ENCODE measurements around the gene HSPBP1. TPM values are rescaled to one million over a fixed set of nuclear protein-coding genes. Genes with fewer than 3 reads are reported as not detected.

Gene HSPBP1
- total RNA-seq, 1 donor from 2014 or later = 23.4 TPM

DNA sequence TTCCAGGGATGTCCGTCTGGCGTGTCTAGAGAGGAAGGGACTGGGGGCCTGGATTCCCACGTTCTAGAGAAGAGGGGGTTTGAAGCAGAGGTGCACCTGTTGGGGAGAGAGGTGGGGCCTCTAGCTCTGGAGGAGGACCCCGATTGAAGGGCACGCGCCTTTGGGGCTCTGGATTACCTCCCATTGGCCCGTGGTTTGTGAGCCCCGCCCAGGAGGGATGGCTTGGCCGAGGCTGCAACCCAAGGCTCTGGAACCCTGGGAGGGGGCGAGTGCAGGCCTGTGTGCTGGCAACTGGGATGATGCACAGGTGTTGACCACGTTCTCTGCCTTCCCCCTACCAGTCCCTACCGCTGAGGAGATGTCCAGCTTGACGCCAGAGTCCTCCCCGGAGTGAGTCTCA lies 25.1 kb upstream of the HSPBP1 start:
- DNase-seq = no peak

DNA sequence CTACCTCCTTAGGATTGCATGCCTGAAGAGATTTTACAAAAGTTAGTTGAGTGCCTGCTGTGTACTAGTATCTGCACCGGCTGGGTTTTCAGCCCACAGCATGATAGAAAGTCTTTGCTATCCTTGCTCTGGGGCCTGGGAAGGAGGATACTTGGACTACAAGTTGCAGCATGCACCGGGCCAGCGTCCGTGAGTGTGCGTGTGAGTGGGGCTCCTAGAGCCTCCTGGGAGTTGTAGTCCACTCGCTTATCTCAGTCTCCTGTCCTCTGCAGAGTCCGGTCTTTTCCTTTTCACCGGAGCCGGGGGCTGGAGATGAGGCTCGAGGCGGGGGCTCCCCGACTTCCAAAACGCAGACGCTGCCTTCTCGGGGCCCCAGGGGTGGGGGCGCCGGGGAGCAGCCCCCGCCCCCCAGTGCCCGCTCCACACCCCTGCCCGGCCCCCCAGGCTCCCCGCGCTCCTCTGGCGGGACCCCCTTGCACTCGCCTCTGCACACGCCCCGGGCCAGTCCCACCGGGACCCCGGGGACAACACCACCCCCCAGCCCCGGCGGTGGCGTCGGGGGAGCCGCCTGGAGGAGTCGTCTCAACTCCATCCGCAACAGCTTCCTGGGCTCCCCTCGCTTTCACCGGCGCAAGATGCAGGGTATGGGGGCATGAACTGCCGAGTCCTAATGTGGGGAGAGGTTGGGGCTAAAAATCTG lies 24.5 kb upstream of the HSPBP1 start:
- DNase-seq = no peak

DNA sequence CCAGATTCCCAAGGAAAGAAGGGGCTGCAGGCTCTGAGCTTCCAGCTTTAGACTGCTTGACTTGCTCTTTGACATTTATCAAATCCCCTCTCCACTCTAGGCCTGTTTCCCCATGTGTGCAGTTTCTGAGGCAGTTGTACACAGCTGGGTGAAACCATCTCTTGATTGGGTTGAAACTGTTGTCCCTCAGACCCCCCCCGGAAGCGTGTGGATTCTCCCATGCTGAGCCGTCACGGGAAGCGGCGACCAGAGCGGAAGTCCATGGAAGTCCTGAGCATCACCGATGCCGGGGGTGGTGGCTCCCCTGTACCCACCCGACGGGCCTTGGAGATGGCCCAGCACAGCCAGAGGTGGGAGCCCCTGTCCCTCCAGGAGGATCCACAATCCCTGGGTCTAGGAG lies 23.6 kb upstream of the HSPBP1 start:
- DNase-seq = no peak

DNA sequence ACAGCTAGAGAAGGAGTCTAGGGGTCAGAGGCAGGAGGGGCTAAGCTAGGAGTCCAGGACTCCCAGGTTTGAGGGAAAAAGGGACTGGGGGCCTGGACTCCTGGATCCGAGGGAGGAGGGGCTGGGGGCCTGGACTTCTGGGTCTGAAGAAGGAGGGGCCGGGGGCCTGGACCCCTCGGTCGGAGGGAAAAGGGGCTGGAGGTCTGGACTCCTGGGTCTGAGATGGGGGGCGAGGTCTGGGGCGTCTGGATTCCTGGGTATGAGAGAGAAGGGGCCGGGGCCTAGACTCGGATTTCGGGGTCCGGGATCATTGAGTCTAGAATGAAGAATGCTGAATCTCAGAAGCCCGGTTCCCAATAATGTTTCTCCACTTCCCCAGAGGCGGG lies 22.4 kb upstream of the HSPBP1 start:
- no peak for DNase-seq

DNA sequence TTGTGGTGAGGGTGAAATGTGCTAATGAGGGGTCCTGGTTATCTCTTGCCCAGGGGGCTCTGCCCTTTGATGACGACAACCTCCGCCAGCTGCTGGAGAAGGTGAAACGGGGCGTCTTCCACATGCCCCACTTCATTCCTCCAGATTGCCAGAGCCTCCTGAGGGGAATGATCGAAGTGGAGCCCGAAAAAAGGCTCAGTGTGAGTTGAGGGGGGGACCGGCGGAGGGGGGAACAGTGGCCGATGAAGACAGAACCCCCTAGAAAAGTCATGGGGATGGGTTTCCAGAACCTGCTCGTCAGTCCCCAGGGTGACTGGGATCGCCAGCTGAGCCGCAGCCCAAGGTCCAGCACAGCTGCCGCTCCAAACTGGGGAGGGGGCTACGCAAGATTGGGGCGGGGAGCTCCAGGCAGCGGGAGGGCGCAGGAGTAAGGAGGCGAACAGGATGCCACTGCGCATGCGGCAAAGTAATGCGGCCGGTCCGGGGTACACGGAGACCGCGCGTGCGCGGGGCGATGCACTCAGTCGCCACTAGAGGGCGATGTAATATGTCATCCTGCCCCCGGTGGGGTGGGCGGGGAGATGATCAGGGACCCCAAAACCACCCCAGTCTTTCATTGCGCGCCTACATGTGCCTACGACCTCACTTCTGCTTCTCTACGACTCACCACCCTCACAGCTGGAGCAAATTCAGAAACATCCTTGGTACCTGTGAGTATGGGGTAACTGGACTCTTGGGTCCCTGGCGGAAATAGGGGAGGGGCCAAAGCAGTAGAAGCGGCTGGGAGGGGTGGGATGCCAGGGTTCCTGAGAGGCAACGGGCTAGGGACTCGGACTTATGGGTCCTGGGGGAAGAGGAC lies 21.8 kb upstream of the HSPBP1 start:
- peak; percentile 67 for DNase-seq

DNA sequence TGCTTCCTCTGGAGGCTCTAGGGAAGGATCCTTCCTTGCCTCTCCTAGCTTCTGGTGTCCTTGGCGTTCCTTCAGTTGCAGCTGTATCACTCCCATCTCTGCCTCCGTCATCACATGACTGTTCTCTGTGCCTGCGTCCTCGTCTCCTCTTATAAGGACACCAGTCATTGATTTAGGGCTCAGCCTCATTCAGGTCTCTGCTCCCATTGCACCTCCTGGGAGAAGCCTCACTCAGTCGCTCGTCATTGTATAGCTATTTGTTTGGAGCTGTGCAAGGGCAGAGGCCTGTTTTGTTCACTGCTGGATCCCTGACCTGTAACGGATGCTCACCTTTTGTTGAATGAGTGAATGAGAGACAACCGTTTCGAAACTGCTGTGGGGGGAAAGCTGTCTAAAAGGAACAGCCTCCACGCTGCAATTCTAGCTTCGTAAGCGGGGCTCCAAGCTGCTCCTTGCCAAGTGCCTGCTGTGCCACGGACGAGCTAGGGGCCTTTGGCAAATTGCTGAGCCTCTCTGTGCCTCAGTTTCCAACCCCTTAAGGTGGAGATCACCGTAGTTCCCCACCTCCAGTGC lies 21.1 kb upstream of the HSPBP1 start:
- peak; percentile 57 for DNase-seq

DNA sequence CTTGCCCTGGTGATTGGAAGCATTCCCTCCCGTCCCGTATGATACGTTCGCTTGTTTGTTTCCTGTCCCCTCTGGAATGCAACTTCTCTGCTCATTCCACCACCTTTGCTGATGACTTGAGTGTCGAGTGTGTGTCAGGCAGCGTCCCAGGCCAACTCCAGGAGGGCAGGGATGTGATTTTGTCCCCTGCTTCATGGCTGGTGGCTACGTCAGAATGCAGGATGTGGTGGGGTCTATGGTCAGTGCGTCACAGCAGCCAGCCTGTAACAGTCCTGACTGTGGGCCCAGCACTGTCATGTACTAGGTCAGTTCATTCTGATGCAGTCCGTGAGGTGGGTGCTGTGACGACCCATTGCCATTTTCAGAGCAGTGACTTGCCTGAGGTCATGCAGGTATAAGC lies 20.1 kb upstream of the HSPBP1 start:
- DNase-seq = no peak

DNA sequence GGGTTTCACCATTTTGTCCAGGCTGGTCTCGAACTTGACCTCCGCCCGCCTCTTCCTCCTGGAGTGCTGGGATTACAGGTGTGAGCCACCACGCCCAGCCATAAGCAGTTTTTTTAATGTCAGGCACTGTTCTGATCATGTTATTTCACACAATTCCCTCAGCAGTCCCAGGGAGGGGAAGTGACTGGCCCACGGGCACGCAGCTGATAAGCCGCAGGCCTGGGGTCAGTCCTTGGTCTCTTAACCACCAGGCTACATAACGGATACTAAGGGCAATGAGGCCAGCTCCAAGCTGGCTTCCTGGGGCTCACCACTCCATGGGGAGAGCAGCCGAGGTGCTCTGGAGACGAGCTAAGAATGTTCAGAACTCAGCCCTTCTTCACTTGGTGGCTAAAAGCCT lies 17.4 kb upstream of the HSPBP1 start:
- no peak for DNase-seq

DNA sequence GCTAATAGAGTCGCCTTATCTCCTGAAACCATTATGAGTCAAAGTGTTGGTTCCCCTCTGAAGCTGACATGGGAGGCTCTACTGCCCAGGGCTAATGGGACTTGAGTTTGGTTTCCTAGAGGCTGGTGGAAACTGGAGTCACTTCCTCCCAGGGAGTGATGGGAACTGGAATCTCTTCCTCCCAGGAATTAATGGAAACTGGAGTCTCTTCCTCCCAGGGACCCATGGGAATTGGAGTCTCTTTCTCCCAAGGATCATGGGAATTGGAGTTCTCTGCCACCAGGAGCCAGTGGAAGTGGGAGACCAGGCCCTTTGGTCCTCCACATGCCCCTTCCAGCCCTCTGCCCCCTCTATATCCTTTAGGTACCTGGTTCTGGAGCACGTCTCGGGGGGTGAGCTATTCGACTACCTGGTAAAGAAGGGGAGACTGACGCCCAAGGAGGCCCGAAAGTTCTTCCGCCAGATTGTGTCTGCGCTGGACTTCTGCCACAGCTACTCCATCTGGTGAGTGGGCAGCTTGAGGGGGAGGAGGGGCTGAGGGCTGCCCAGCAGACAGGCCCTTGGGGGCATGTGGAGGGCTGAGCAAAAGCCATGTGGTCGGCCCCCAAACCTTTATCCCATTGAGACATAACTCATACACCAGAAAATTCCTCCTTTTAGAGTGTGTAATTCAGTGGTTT lies 9.3 kb upstream of the HSPBP1 start:
- no peak for DNase-seq

DNA sequence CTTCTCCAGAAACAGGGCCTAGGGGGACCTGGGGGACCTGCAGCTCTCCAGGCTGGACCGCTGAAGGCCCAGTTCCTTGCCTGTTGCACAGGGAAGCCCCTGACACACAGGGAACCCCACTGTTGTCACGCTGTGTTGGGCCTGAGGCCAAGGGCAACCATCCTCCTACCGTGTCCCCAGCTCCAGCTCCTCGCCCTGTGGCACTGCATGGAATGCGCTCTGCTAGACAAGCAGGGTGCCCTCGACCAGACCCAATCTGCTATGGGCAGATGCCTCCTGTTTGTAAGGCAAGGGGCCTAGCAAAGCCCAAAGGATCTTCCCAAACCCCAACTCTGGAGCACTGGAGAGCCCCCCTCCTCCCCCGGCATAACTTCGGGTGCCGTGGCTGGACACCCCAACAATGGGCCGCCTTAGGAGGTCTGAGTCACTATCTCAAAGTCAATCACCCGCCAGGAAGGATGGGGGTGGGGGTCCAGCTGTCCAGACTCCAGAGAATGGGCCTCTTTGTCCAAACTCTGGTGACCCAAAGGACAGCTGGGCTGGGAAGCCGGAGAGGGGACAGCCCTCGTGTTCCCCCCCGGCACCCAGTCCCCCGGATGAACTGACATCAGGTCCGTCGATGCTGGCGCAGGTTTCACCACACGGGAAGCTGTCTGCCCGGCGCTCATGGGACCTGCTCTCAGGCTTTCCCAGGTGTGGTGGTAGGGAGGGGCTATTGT lies 7.6 kb upstream of the HSPBP1 start:
- DNase-seq = peak; percentile 83

DNA sequence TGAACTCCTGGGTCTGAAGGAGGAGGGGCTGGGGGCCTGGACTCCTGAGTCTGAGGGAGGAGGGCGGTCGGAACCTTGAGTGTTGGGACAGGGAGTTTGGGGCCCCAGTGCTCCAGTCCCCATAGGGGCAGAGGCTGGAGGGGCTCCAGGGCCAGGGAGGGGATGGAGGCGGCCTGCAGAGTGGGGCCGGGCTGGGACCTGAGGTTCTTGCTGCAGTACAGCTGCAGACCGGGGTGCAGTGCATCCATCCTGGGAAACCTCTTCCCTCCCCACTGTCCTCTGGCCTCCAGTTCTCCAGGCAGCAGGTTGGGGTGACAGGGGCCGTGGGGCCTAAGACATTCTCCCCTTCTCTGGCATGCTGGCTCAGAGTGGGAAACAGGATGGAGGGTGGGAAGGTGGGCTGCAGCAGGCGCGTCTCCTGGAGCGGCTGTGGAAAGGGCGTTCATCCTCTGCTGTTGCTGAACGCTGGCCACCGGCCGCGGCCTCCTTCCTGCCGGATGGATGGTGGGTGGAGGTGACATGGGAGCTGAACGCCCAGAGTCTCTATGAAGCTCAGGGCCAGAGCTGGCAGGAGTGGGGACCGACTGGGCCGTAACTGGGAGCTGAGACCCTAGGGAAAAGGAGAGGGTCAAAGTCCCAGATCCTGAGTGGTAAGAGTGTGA lies 5.5 kb upstream of the HSPBP1 start:
- peak; percentile 23 for DNase-seq

DNA sequence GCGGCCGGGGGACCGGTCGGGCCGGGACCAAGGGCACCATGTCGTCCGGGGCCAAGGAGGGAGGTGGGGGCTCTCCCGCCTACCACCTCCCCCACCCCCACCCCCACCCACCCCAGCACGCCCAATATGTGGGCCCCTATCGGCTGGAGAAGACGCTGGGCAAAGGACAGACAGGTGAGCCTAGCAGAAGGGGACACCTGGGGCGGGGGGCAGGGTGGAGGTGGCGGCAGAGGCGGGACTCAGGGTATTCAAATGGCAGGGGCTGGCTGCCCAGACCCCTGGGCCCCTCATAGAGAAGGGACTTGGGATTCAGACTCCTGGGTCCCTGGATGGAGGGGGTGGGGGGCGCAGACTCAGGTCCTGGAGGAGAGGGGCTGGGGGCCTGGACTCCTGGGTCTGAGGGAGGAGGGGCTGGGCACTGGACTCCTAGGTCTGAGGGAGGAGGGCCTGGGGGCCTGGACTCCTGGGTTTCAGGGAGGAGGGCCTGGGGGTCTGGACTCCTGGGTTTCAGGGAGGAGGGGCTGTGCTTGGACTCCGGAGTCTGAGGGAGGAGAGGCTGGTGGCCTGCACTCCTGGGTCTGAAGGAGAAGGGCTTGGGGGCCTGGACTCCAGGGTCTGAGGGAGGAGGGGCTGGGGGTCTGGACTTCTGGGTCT lies 4.6 kb upstream of the HSPBP1 start:
- DNase-seq = no peak

DNA sequence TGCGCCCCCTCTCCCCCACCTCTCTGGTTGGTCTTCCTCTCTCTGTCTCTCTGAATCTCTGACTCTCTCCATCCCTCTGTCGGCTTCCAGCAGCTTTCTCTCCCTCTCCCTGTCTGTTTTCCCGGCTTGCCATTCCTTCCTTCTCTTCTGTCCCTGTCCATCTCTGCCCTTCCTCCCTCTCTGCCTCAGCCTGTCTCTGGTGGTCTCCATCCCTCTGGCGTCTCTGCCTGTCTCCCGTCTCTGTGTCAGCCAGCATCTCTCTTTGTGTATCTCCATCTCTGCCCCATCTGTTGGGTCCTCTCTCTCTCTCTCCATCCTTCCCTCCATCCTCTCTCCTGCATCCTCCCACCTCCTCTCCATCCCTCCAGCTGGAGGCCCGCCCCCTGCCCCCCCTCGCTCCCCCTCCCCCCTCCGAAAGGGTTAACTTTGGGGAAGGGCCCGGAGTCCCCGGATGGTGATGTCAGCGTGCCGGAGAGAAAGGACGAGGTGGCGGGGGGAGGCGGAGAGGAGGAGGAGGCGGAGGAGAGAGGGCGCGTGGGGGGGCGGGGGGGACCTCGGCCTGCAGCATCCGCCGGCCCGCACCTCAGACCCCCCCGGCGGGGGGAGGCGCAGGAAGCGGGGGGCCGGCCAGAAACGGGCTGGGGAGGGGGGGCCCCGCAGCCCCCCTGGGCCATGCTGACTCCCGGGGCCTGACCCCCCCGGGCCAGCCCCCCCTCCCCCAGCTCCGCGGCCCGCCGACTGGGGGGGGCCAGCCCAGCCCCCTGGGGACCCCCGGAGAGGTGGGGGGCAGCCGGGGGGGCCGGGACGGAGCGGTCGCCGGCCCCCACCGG lies 3.9 kb upstream of the HSPBP1 start, which contains the start of gene BRSK1:
Gene BRSK1, plus strand, starts transcription at position 450 of the 830 bp plus-strand sequence. CDS start 446 bp downstream, outside the sequence.
- DNase-seq = peak; percentile 79

DNA sequence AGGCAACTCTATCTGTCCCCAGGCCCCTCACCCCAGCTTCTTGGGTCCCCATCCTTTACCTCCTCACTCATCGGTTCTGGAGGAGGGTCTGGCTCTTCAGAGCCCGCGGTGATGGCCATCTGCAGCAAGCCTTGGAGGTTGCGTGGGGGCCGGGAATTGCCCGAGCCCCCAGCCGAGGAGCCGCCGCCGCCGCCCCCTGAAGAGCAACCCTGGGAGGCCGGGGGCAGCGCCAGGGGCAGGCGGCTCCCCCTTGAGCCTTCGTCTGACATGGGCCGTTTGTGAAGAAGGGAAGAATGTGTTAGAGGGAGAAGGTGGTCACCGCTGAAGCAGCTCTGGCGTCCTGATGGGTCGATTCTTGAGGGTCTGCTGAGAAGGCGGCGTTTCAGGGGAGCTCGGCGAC lies 570 bp downstream of the HSPBP1 start:
- DNase-seq = no peak

DNA sequence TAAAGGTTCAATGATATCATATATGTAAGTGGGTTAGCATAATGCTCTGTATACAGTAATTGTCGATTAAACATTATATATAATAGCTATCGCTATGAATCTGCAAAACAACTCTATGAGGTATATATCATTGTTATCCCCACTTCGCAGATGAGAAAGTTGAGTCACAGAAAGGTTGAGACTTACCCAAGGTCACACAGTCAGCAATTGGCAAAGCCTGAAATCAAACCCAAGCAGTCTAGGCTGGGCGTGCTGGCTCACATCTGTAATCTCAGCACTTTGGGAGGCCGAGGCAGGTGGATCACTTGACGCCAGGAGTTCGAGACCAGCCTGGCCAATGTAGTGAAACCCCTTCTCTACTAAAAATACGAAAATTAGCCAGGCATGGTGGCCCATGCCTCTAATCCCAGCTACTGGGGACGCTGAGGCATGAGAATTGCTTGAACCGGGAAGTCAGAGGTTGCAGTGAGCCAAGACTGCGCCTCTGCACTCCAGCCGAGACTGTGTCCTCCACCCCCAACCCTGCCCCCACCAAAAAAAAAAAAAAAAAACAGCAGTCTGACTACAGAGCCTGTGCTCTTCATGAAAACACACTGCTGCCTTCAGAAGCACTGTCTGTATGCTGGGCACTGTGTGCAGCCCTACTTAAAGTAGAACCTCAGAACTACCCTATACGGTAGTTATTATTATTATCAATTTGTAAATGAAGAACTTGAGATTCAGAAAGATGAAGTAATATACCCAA lies 1.3 kb downstream of the HSPBP1 start:
- DNase-seq = no peak

DNA sequence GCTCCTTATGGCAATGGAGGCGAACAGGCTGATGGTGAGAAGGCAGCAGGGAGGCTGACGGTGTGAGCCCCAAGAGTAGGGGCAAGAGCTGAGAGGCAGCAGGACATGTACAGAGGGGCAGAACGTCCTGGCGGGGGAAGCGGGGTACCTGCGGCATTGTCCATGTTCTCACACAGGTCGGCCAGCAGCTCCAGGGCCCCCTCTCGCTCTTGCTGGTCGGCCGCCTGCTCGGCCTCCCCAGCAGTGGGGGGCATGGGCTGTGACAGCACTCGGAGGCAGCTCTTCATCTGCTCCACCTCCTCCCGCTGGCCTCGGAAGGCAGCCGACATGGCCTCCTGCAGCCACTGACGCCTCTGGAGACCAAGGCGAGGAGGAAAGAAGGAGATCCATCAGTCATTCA lies 2.4 kb downstream of the HSPBP1 start:
- DNase-seq = no peak

DNA sequence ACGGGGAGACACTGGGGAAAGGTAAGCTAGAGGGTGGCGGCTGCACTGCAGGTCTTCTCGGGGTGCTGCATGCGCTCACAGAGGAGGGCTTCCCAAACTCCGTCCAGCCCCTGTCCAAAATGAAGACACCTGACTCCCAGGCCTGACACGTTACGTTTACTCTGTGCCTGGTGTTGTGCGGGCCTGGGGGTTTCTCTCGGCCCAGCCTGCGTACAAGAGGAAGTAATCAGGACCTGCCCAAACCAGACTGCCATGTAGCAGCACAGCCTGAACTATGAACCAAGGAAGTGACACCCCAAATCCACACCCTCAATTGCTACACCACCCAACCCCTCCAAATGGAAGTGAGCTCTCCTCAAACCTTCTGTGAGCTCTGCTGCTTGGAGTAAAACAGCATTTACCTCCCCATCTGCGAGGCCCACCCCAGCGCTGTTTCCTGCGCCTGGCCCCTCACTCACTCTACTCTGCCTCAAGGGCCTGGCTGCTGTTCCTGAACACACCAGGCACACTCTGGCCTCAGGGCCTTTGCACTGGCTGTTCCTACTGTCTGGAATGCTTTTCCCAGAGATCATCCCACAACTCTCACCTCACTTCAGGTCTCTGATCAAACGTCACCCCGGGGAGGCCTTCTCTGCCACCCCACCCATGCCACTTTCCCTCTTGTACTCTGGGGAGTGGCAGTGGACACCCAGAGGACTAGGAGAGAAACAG lies 3.0 kb downstream of the HSPBP1 start:
- no peak for DNase-seq

DNA sequence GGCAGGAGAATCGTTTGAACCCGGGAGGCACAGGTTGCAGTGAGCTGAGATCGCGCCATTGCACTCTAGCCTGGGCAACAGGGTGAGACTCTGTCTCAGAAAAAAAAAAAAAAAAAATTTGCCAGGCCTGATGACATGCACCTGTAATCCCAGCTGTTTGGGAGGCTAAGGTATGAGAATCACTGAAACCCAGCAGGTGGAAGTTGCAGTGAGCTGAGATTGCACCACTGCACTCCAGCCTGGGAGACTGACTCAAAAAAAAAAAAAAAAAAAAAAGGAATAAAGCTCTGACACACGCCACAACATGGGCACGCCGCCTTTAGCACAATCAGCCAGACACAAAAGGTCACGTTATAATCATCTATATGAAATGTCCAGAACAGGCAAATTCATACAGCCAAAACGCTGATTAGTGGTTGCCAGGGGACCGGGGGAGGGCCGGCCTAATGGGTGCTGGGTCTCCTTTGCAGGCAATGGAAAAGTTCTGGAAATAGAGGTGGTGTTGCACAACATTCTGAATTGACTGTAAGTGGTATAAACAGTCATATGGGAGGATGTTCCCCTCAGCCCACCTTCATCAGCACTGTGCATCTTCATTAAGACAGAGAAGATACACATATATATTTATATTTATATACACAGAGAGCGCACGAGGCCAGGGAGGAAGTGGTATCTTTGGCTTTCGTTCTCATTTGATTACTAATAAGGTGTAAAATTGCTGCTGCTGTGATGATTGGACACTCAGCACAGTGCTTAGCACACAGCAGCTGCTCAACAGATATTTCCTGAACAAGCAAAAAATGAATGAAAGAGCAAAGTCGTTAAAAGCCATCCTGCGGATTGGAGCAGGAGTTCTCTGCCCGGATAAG lies 3.8 kb downstream of the HSPBP1 start:
- DNase-seq = no peak

Measured in occipital lobe (tissue), 2 donors.